OCI-LY1 (cell line): ENCODE measurements around the gene FCGR2B.
"Not testable (repeated sequence)": the region's sequence is repeated elsewhere in the genome, so short reads cannot be mapped to it uniquely, and the experiment has no call there.

Source experiments
- H2AFZ ChIP-seq: fragments of 200-600 bp; sonication (generic), shearing (Covaris generic); 2 replicates; pipeline ENCODE4 v1.6.0; 2014; ENCODE audit warnings: antibody characterized with exemption, mild to moderate bottlenecking, low read length
- H3F3A ChIP-seq: fragments of 200-600 bp; sonication (generic), shearing (Covaris generic); 2 replicates; pipeline ENCODE4 v1.6.0; 2014; ENCODE audit warnings: mild to moderate bottlenecking, antibody characterized with exemption, low read length, moderate library complexity; ENCODE audit not compliant: insufficient read depth
- H3K27ac ChIP-seq: fragments of 200-600 bp; sonication (generic); 2 replicates; pipeline ENCODE4 v1.5.1; 2014; ENCODE audit warnings: low read length, mixed run types, mild to moderate bottlenecking, low read depth; ENCODE audit not compliant: poor library complexity, severe bottlenecking
- H3K27me3 ChIP-seq: fragments of 200-600 bp; sonication (generic); 2 replicates; pipeline ENCODE4 v1.6.0; 2014; ENCODE audit warnings: antibody characterized with exemption, mild to moderate bottlenecking, low read length, moderate library complexity; ENCODE audit not compliant: insufficient read depth
- H3K36me3 ChIP-seq: fragments of 200-600 bp; sonication (generic); 2 replicates; pipeline ENCODE4 v1.6.1; 2014; ENCODE audit warnings: mild to moderate bottlenecking, antibody characterized with exemption, low read length, moderate library complexity, mixed read lengths; ENCODE audit not compliant: insufficient read depth
- H3K4me1 ChIP-seq: fragments of 200-600 bp; sonication (generic); 2 replicates; pipeline ENCODE4 v1.5.1; 2014; ENCODE audit warnings: mild to moderate bottlenecking, low read length, moderate library complexity; ENCODE audit not compliant: insufficient read depth, severe bottlenecking
- H3K4me2 ChIP-seq: fragments of 200-600 bp; sonication (generic), shearing (Covaris generic); 2 replicates; pipeline ENCODE4 v1.6.1; 2014; ENCODE audit warnings: low read length
- H3K4me3 ChIP-seq: fragments of 200-600 bp; sonication (generic); 2 replicates; pipeline ENCODE4 v1.5.1; 2014; ENCODE audit warnings: low read length, low read depth, mild to moderate bottlenecking, mixed read lengths; ENCODE audit not compliant: poor library complexity, severe bottlenecking
- H3K79me2 ChIP-seq: fragments of 200-600 bp; shearing (Covaris generic); 2 replicates; pipeline ENCODE4 v1.6.1; 2016; ENCODE audit warnings: mixed run types, low read length, mixed read lengths; ENCODE audit not compliant: insufficient read depth
- H3K9ac ChIP-seq: fragments of 200-600 bp; sonication (generic), shearing (Covaris generic); 2 replicates; pipeline ENCODE4 v1.6.1; 2014; ENCODE audit warnings: mild to moderate bottlenecking, low read length, mixed read lengths
- H3K9me2 ChIP-seq: fragments of 200-600 bp; sonication (generic), shearing (Covaris generic); 2 replicates; pipeline ENCODE4 v1.6.1; 2014; ENCODE audit warnings: low read depth, mild to moderate bottlenecking, low read length, mixed read lengths
- H3K9me3 ChIP-seq: fragments of 200-600 bp; shearing (Covaris generic); 2 replicates; pipeline ENCODE4 v1.6.1; 2014; ENCODE audit warnings: low read length, mixed read lengths
- H4K20me1 ChIP-seq: fragments of 200-600 bp; sonication (generic), shearing (Covaris generic); 2 replicates; pipeline ENCODE4 v1.6.0; 2016; ENCODE audit warnings: mild to moderate bottlenecking, low read length; ENCODE audit not compliant: insufficient read depth
- TF ChIP-seq, protein P1 (sequence below): fragments of 200-600 bp; sonication (generic), shearing (Covaris generic); IDR thresholded peaks from 2 replicates; pipeline ENCODE4 v1.5.1; 2017; ENCODE audit warnings: mild to moderate bottlenecking, antibody characterized with exemption, low read length, moderate library complexity, mixed read lengths

FCGR2B gene

DNA sequence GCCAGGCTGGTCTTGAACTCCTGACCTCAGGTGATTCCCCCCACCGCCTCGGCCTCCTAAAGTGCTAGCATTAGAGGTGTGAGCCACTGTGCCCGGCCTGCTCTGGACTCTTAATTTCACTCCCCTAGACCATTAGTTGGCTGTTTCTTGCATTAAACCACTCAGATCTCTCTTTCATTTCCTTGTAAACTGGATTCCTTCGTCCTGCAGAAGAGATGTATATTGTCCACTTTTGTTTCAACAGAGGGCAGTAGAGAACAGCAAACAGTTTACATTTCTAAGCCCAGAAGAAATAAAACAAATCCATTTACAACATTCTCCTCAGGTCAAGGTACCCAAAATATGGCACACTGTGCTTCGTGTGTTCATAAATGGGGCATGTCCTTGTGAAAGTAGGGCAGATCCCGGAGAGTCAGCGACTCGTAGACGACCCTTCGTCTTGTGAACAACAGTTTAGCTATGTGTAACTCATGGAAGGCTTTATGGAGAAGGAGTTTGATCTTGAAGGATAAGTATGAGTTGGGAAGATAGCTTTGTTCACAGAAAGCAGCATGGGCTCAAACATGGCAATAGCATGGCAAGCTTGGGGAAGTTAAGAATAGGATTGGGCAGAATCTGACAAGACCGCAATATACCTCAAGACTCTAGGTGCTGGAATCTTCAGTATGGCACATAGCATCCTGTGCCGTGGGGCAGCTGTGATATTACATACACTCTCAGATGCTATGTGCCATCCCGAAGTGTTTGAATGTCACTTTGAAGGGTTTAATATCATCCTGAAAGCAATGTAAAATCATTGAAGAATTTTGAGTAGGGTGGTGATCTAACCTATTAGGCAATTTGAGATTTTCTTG, 15.2 kb upstream of the FCGR2B start:
- TF ChIP-seq, protein P1, sequence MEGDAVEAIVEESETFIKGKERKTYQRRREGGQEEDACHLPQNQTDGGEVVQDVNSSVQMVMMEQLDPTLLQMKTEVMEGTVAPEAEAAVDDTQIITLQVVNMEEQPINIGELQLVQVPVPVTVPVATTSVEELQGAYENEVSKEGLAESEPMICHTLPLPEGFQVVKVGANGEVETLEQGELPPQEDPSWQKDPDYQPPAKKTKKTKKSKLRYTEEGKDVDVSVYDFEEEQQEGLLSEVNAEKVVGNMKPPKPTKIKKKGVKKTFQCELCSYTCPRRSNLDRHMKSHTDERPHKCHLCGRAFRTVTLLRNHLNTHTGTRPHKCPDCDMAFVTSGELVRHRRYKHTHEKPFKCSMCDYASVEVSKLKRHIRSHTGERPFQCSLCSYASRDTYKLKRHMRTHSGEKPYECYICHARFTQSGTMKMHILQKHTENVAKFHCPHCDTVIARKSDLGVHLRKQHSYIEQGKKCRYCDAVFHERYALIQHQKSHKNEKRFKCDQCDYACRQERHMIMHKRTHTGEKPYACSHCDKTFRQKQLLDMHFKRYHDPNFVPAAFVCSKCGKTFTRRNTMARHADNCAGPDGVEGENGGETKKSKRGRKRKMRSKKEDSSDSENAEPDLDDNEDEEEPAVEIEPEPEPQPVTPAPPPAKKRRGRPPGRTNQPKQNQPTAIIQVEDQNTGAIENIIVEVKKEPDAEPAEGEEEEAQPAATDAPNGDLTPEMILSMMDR = peak; percentile 74

DNA sequence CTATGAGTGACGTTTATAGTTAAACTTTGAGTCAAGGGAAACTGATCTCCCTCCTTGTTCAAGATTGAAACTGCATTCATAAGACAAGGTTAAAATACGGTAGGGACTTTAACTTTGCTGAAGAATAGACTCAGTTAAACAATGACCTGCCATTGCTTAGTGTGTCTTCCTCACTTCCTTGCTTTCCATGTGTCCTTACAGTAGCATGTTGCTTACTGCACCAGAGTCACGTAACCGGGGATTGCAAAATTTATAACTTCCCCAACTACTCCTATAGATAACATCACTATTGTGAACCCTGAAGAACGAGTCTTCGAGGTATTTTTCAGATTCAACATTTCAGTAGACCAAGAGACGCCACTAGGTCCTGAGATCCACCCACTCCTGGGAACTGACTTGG, 9.4 kb upstream of the FCGR2B start:
- H3K9me2 ChIP-seq, H3K9ac ChIP-seq, H4K20me1 ChIP-seq, H3F3A ChIP-seq, H2AFZ ChIP-seq, H3K4me2 ChIP-seq, H3K79me2 ChIP-seq, H3K9me3 ChIP-seq, H3K4me1 ChIP-seq, H3K27me3 ChIP-seq, H3K36me3 ChIP-seq, H3K27ac ChIP-seq, H3K4me3 ChIP-seq: not testable (repeated sequence)

More for the DNA sequence above, 15.2 kb upstream of the FCGR2B start:
- not testable (repeated sequence) for H3K27me3 ChIP-seq, H3K36me3 ChIP-seq, H3K4me3 ChIP-seq, H3K27ac ChIP-seq, H3K4me2 ChIP-seq, H3K4me1 ChIP-seq, H3K9me2 ChIP-seq, H3F3A ChIP-seq, H2AFZ ChIP-seq, H3K9ac ChIP-seq, H3K79me2 ChIP-seq, H4K20me1 ChIP-seq, H3K9me3 ChIP-seq

DNA sequence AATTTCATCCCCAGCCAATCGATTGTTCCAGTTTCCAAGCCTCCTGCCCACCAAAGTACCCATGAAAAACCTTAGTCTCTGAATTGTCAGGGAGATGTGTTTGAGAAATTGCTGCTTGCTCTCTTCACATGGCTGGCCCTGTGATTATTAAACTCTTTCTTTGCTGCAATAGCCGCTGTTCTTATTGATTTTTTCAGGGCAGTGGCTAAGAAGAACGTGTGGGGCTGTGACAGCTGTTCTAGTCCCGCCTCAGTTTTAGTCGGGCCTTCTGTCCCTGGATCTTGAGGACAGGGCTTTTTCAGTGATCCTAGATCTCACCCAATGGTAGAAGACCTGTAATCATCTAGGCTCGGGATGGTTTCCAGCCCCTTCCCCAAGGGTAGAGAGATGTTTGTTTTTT, 9.0 kb upstream of the FCGR2B start:
- not testable (repeated sequence) for H3K79me2 ChIP-seq, H3K27me3 ChIP-seq

DNA sequence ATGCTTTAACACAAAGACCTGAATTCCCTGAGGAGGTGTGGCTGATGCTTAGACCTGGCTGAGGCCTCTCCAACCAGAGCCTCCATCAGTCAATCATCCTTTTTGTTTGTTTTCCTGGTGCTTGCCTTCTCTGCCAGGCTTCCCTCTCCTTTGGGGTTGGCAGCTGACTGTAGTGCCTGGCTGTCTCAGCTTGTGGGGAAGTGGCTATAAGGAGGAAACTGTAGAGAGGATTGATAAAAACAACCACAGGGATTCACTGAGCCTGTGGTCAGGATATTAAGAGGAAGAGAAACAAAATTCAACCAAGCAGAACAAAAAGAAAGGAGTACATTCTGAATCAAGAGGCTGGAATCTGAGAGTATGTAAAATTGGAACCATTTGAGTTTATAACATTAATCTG, 4.4 kb upstream of the FCGR2B start:
- H3K27me3 ChIP-seq, H3K27ac ChIP-seq, H4K20me1 ChIP-seq, H3K79me2 ChIP-seq, H3F3A ChIP-seq, H3K9me3 ChIP-seq, H3K4me1 ChIP-seq, H3K36me3 ChIP-seq, H3K4me2 ChIP-seq, H3K9me2 ChIP-seq, H3K9ac ChIP-seq, H3K4me3 ChIP-seq, H2AFZ ChIP-seq: not testable (repeated sequence)

More for the DNA sequence above, 9.0 kb upstream of the FCGR2B start:
- not testable (repeated sequence) for H3K9me3 ChIP-seq, H3K36me3 ChIP-seq, H3K4me3 ChIP-seq, H3K27ac ChIP-seq, H3F3A ChIP-seq, H2AFZ ChIP-seq, H4K20me1 ChIP-seq, H3K4me2 ChIP-seq, H3K9ac ChIP-seq, H3K9me2 ChIP-seq, H3K4me1 ChIP-seq

DNA sequence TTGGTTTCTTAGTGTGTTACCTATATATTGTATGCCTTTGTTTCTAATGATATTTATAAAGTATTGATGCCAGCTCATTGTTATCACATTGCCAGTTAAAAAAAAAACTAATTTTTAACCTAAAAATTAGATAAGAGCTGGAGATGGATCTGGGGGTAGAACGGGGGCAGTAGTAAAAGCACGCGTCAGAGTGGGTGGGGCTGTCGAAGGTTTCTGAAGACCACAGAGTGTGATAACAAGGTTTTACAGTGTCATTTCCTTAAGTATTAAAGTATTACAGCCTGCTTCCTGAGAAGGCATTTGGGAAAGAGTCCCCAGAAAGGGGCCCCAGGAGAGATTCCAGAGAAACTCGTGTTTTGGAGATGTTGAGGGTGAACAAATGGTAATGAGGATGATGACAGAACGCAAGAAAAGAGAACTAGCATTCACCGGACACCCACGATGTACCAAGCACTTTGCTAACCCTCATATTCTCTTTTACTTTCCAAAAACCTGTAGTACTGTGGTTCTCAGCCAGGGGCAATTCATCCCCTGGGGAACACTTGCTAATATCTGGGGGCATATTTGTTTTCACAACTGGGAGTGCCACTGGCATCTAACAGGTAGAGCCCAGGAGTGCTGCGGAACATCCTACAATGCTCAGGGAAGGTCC, 1.2 kb upstream of the FCGR2B start:
- peak overlapping the region; percentile 36; the same call in 1 of the 2 replicates for H3K4me2 ChIP-seq
- not testable (repeated sequence) for H3K27ac ChIP-seq, H3K36me3 ChIP-seq, H3K4me1 ChIP-seq, H3K9me2 ChIP-seq, H3K4me3 ChIP-seq, H3K79me2 ChIP-seq, H4K20me1 ChIP-seq, H3F3A ChIP-seq, H3K9me3 ChIP-seq, H3K27me3 ChIP-seq, H2AFZ ChIP-seq, H3K9ac ChIP-seq

DNA sequence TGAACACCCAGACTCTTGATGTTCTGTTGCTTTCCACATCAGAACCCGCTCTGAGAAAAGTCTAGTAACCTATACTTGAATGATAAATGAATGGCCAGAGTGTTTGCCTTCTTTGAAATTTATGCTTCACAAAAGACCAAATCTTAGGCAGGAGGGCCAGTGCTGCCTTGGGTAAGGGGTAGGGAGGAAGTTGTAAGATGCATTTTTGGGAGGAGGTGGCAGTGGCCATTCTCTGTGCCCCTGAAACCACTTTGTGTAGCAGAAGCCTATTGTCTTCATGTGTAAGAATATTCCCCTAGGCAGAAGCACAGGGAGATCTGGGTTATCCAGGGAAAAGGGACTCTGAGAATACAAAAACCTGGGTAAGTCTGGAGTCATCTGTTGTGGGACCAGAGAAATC, 626 bp downstream of the FCGR2B start:
- H3K9ac ChIP-seq, H3F3A ChIP-seq, H2AFZ ChIP-seq, H3K9me3 ChIP-seq, H3K4me1 ChIP-seq, H3K27me3 ChIP-seq, H4K20me1 ChIP-seq, H3K36me3 ChIP-seq, H3K9me2 ChIP-seq, H3K79me2 ChIP-seq: not testable (repeated sequence)
- H3K4me2 ChIP-seq = peak overlapping the region; percentile 46; the same call in 1 of the 2 replicates
- peak overlapping the region; percentile 56 for H3K4me3 ChIP-seq
- peak overlapping the region; percentile 54 for H3K27ac ChIP-seq

DNA sequence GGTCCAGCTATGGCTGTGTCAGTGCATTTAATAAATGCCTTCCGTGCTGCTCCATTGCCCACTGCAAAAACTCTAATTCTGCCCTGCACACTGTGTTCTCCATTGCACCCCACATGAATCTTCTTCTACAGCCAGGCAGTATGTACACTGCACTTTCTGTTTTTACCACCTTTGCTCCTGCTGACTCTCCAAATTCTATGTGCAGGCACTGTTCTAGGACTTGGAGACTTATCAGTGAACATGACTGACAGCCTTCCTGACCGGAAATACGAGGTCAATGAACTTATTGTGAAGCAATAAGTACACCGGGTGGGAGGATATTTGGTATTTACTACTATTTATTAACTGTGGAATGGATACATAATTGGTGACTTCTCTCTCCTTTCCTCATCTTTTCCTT, 1.7 kb downstream of the FCGR2B start:
- H3K79me2 ChIP-seq, H3K9me2 ChIP-seq, H3K27me3 ChIP-seq, H3K9me3 ChIP-seq, H3K4me1 ChIP-seq, H4K20me1 ChIP-seq, H3F3A ChIP-seq, H3K36me3 ChIP-seq, H3K4me3 ChIP-seq, H3K9ac ChIP-seq, H2AFZ ChIP-seq, H3K4me2 ChIP-seq, H3K27ac ChIP-seq: not testable (repeated sequence)
